ENCODE measurements around the gene PPP2R5D. TPM values are rescaled to one million over a fixed set of nuclear protein-coding genes. Genes with fewer than 3 reads are reported as not detected.

The PPP2R5D gene
- total and polyA plus RNA-seq, 2 of the 4 experiments (the other 2 are of a cell fraction) = 55.6 to 68.8 TPM

GRCh38 chr6:43038727-43039126 is 54.4 kb downstream of the PPP2R5D start:
- peaks cover 7 to 9% of the 10 kb centered on the region in 2 experiments; a peak in 2 of 4 replicates for H3K79me1 ChIP-seq (ENCODE audit: low read depth in 1 of 2, low read length in 2 of 2)
- CTCF ChIA-PET = no interaction called here
- no peak overlapping the region for H2AK9ac ChIP-seq (replicated peaks; ENCODE audit: low read depth, low read length, poor library complexity)
- no peak overlapping the region for H4K5ac ChIP-seq (ENCODE audit: low read depth, low read length)
- BruUV-seq (replicated peaks) = no TSS peak
- H2AK5ac ChIP-seq (ENCODE audit: low read depth, low read length) = no peak overlapping the region
- no peaks in the 10 kb centered on the region for H3K4me1 ChIP-seq (ENCODE audit: control insufficient read depth, insufficient read depth, low read length)
- no peaks in the 10 kb centered on the region for H3K9me1 ChIP-seq (ENCODE audit: insufficient read depth, low read length)
- H3K27ac ChIP-seq (ENCODE audit: insufficient read depth, low read length) = no peak overlapping the region
- intact Hi-C loops (cut with micrococcal nuclease) (no loop called here), dilution Hi-C loops (cut with HindIII; ENCODE audit: low sequenced_read_pairs, unreplicated experiment) (no loop called here), in situ Hi-C loops (cut with MboI; ENCODE audit: low sequenced_read_pairs) (no loop called here)
- H3K4me2 ChIP-seq (ENCODE audit: low read depth, low read length) = no peak overlapping the region
- no peak overlapping the region for H3K14ac ChIP-seq (replicated peaks; ENCODE audit: low read depth, low read length)
- H2BK120ac ChIP-seq (ENCODE audit: low read depth, low read length) = no peak overlapping the region
- 0 out of 2 replicates have a peak, but pooled peaks cover 3% of the 10 kb centered on the region for H4K20me1 ChIP-seq (ENCODE audit: insufficient read depth, low read length)
- no peak overlapping the region for H3K18ac ChIP-seq (ENCODE audit: low read depth, low read length)
- H3K27me3 ChIP-seq (ENCODE audit: control insufficient read depth, insufficient read depth, low read length) = no peaks in the 10 kb centered on the region
- H2BK15ac ChIP-seq (ENCODE audit: low read depth, low read length) = no peak overlapping the region
- H4K91ac ChIP-seq (ENCODE audit: insufficient read depth, low read depth, low read length) = no peak overlapping the region
- no peak overlapping the region for H3K4me3 ChIP-seq (ENCODE audit: insufficient read depth, low read depth, low read length)
- no peak overlapping the region for H2BK20ac ChIP-seq (ENCODE audit: low read depth, low read length)
- H3K36me3 ChIP-seq (ENCODE audit: control insufficient read depth, insufficient read depth, low read length) = peaks cover 67% of the 10 kb centered on the region
- H4K8ac ChIP-seq (ENCODE audit: low read depth in 2 of 2, low read length in 2 of 2) = no peak overlapping the region
- ATAC-seq (ENCODE audit: low read depth) (no peak), DNase-seq (no peak)
- no peak overlapping the region for H3K4ac ChIP-seq (ENCODE audit: low read depth, low read length)
- WGBS, 2 experiments (ENCODE audit: extremely low coverage in 2 of 2, insufficient read length in 1 of 2) = 96% methylated on average over 9 of the region's 9 CpGs; no CpG with 5 or more reads in 1 of the 2 experiments
- POLR2A ChIA-PET (ENCODE audit: unreplicated experiment) = no interaction called here
- no peak overlapping the region for H3K9ac ChIP-seq (ENCODE audit: low read depth, low read length)
- no peak overlapping the region for H3K56ac ChIP-seq (ENCODE audit: extremely low read depth, insufficient read depth, low read length)
- no peak overlapping the region for H2BK5ac ChIP-seq (ENCODE audit: low read depth, low read length, poor library complexity, severe bottlenecking)
- TF ChIP-seq MXI1 (IDR thresholded peaks at IDR 0.05; ENCODE audit: borderline replicate concordance, low read depth, low read length) = no peak
- no peak for TF ChIP-seq SMC3 (IDR thresholded peaks at IDR 0.05; ENCODE audit: low read depth, low read length)
- no peak for TF ChIP-seq RAD21 (IDR thresholded peaks at IDR 0.05; ENCODE audit: low read length)
- TF ChIP-seq BHLHE40 (IDR thresholded peaks at IDR 0.05; ENCODE audit: low read depth, low read length) = no peak
- TF ChIP-seq RCOR1 (IDR thresholded peaks at IDR 0.05; ENCODE audit: insufficient replicate concordance, low read length) = no peak
- no peak for TF ChIP-seq CHD1 (IDR thresholded peaks at IDR 0.05; ENCODE audit: low read depth, low read length)
- no peak for TF ChIP-seq POLR2A (IDR thresholded peaks at IDR 0.05; ENCODE audit: low read depth, low read length)
- TF ChIP-seq NFE2L2 (IDR thresholded peaks at IDR 0.05; ENCODE audit: low read depth, low read length) = no peak
- no peak for TF ChIP-seq ELK1 (IDR thresholded peaks at IDR 0.05; ENCODE audit: borderline replicate concordance, low read depth, low read length)
- TF ChIP-seq RFX5 (IDR thresholded peaks at IDR 0.05; ENCODE audit: low read depth, low read length) = no peak
- H3K9me3 ChIP-seq (ENCODE audit: control insufficient read depth, insufficient read depth, low read length) = no peaks in the 10 kb centered on the region
- no peak overlapping the region for H3K23ac ChIP-seq (ENCODE audit: low read depth, low read length)
- no peak overlapping the region for H2AFZ ChIP-seq (replicated peaks; ENCODE audit: low read length, poor library complexity)

Data from IMR-90 (cell line).